ENCODE measurements around the gene TNFRSF25.
"Not testable (repeated sequence)": the region's sequence is repeated elsewhere in the genome, so short reads cannot be mapped to it uniquely, and the experiment has no call there.

TNFRSF25 gene

DNA sequence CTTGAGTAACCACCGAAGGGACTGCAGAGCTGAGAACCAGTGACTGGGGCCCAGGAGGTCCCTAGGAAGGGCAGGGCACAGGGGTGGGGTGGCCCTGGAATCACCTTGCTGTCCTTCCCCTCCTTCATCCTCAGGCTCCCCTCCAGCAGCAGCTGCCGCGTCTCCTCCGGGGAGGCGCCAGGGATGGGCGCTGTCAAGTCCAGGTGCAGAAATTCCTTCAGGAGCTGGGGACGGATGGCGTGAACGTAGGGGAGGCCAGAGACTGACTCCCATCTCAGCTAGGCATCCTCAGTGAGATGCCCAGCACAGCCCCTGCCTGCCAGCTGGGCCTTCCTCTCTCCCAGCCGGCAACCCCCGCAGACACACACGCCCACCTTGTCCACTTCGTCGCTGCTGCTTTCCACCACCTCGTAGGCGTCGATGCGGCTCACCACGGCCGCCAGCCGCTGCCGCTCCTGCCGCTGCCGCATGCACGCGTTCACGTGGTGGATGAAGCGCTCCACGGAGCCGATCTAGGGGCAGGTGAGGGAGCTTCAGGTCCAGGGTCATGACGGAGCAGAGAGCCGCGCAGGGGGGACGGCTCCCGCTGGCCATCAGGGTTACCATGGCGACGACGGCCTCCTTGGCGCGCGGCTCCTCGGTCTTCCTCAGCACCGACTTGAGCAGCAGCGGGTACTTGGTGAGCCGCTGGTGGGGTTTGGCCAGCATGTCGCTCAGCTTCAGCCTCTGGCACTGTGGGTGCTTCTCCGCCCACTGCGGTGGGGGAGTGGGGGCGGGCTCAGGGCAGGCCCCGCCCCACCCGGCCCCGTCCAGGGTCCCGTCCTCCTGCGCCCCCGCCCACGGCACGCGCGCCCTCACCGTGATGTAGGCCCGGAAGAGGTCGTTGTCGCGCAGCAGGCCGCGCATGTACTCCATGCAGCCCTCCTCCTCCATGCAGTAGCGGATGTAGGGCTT, 4.4 kb upstream of the TNFRSF25 start:
- in situ Hi-C loops (cut with HindIII; ENCODE audit: low sequenced_read_pairs): no loop called here

DNA sequence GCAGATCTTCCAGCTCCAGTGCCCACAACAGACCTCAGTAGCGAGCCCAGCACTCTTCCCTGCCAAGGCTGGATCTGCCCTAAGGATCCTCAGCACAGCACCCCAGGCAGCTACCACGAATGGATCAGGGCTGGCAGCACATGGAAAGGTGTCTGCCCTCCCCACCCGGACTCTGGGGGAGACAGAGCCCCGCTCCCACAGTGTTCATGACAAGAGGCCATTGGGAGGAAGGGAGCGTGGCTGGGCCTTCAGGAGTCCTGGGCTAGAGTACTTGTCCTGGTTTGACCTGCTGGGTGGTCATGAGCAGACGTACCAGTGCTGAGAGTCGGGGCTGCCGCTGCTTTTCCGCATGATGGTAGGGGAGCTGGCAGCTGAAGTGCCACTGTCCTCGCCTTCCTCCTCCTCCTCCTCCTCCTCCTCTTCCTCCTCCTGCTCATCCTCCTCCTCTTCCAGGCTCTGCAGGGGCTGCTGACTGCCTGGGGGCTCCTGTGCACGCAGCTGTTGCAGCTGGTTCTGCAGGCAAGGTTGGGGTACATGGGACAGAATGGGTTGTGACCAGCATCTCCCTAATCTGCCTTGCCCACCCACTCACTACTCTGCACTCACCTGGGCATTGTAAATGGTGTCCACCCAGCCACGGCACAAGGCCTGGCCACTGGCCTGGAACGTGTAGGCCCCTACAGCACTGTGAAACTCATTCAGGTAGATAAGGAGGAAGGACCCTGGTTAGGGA, 2.9 kb upstream of the TNFRSF25 start:
- in situ Hi-C loops (cut with HindIII; ENCODE audit: low sequenced_read_pairs): no loop called here

DNA sequence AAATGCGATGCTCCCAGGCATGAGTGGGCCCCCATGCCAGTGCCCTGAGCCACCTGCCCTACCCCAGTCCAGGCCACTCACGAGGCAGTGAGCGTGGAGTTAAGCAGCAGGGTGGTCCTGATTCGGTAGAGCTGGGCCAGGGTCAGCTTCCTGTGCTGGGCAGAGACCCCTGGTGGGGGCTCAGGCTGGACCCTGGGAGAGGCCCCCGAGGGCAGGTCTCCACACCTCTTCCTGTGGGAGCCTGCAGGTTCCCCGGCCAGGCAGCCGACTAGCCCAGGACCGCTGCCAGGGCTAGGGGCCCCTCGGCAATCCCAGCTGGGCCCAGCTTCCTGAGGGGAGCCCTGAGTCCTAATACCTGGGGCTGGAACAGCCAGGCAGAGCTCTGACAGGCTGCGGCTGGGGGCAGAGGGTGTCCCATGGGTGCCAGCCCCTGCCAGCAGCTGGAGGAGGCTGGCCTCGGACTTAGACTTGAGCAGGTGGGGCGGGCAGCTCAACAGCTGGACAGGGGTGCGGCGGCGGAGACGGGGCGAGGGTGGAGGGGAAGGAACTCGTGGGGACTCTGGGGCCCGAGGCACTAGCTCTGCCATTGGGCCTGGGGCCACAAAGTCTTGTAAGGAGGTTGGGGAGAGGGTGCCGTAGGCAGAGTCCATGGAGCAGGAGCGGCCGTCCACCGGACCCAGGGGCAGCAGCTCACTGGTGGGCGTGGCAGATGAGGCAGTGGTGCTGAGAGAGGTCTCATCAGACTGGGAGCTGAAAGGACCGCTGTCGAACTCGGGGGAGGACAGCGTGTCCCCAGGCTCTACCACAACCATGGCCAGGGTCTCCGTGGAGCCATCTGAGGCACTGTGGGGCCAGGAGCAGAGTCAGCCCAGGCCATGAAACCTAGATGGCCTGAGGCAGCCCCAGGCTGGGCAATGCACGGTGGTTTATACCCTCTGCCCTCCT, 2.0 kb upstream of the TNFRSF25 start:
- in situ Hi-C loops (cut with HindIII; ENCODE audit: low sequenced_read_pairs): no loop called here

DNA sequence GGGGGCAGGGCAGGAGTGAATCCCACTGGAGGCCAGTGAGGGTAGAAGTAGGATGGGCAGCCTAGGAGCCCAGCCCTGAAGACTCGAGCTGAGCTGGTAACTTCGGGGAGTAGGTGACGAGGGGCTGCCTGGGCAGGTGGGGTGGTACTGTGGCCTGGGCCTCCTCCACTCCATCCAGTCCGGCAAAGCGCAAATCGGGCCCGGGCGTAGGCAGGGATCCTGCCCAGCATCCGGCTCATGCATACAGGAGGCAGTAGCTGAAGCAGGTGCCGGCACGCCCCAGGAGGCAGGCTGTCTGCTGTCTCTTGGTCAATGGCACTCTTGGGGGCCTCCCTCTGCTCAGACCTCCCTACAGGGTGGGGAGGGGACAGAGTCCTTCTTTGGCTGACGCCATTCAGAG, 1.3 kb upstream of the TNFRSF25 start:
- in situ Hi-C loops (cut with HindIII; ENCODE audit: low sequenced_read_pairs): no loop called here

DNA sequence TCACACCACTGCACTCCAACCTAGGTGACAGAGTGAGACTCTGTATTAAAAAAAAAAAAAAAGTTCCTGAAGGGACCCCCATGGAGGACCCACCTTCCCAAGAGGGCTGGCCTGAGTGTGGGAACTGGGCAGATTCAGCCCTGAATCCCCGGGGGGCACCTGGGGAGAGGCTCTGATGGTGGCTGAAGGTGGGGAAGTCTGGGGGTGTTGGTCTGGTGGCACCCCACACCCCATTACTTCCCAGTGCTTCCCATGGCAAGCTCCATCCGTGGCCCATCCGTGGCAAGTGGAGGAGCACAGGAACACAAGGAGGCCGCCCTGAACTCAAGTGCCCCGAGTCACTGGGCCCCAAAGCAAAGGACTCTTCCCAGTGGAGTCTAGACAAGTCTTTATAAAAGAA, 778 bp upstream of the TNFRSF25 start:
- in situ Hi-C loops (cut with HindIII; ENCODE audit: low sequenced_read_pairs): no loop called here

DNA sequence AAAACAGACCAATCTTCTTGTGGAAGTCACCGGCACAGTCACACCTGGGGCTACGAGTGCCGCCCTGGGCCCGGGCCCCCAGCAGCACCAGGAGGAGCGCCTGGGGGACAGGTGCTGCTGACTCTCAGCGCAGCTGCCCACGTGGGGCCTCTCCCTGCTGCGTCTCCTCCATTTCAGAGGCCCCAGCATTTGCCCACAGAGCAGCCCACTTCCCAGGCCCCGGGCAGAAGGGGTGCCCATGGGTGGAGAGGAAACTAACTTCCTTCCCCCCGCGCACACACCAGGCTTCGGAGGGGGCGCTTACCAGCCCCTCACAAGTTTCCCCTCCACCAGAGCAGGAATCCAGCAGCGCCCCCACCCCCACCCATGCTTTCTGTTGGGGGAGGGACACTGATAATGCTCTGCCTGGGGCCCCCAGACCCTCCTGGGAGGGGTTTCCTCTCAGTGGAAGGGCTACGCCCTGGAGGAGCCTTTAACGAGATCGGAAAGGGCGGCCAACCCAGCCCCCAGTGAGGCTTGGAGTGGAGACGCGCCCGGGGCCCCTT, 440 bp downstream of the TNFRSF25 start:
- in situ Hi-C loops (cut with HindIII; ENCODE audit: low sequenced_read_pairs): no loop called here

DNA sequence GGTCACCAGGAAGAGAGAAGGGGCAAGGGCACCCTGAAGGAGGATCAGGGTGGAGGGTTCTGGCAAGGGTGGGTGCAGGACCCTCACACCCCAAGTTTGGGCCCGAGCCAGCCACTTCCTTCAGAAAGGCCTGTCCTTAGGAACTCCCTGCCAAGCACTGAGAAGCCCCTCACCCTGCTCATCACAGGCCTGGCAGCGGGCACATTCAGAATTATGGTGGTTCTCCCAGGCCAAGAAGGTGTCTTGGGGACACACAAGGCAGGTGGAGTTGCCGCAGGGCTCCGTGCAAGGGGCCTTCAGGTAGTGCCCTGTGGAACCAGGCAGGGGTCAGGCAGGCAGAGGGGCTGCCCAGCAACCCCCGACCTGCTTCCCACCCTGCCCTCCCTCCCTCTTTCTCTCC, 1.1 kb downstream of the TNFRSF25 start:
- in situ Hi-C loops (cut with HindIII; ENCODE audit: low sequenced_read_pairs): no loop called here

DNA sequence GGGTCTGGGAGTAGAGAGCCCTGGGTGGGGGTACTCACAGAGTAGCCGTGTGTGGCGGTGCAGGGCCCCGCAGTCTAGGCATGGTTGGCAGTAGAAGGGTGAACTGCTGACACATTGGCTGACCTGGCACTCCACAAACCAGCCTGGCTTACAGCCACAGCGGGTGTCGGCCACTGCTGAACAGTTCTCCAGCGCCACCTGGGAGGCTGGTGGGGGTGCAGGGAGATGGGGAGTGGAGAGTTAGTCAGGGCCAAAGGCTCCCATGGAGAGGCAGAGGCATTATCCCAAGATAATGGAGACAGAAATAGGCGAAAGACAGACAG, 1.5 kb downstream of the TNFRSF25 start:
- in situ Hi-C loops (cut with HindIII; ENCODE audit: low sequenced_read_pairs): no loop called here

DNA sequence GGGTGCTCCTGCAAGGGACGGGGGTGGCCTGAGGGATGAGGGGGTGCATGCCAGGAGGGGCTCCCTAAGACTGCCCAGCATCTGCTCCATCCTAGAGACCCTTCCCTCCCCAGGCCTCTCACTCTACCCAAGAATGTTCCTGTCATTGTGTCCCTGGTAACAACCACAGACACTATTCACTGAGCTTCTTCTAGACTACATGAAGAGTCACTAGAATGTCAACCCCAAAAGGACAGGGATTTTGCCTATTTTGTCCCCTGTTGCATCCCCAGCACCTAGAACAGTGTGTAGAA, 2.9 kb downstream of the TNFRSF25 start:
- in situ Hi-C loops (cut with HindIII; ENCODE audit: low sequenced_read_pairs): no loop called here

DNA sequence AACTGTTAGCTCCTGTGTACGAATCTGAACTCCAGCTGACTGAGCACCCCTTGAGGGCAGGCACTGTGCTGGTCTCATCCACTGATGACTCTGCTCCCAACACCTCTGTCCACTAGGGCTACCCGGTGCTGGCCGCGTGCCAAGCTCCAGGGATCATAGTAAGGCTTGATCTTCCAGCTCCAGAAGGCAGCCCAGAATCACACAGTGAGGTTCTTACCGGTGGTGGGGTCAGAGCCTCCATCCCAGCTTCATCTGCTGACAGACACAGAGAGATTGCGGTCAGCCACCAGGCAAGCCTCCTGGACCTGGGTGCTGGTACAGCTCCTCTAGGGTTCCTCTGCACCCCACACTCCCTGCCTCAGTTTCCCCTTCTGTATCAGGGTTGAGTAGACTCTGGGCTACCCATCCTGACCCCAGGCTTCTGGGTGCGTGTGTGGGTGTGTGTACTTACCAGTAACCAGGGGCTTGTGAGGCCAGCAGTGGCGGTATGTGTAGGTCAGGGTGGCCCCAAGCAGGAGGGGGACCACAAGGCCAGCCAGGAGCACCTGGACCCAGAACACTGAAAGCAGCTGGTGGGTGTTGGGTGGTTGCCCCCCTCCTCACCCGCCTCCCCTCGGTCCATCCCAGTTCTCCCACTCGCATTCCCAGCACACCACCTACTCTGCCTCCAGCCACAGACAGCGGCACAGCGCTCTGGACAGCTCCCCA, 3.4 kb downstream of the TNFRSF25 start:
- in situ Hi-C loops (cut with HindIII; ENCODE audit: low sequenced_read_pairs): no loop called here

DNA sequence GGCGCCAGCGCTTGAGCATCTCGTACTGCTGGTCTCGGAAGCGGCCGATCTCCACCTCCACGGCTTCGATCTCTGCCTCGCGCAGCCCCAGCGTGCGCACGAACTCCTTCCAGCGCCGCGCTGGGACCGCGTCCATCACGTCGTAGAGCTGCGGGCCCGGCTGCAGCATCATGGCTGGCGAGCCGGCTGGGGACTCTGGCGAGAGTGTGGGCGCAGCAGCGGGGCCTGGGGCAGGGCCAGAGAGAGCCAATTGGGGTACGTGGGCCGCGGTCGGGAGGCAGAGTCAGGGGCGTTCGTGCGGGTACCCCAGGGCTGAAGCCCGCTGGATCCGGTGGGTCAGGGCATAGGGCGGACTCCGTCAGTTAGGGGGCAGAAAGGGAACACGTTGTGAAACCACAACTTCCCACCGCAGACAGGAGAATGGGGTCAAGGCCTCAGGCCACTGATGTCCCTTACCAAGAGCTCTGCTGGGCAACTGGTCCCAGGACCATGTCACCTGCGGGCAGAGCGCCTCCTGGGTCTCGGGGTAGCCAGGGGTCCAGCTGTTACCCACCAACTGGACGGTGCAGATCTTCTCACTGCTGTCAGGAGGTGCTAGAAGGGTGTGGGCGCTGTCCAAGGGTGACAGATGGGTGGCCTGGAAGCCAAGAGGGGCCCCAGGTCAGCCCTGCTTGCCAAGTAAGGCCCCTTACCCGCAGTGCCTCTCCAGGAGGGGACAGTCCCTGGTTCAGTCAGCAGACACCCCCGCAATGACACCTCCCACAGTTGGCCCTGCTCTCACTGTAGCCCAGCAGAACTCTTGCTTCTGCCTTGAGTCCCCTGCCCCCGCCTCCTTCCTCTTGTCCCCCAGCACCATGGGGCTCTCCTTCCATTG, 4.2 kb downstream of the TNFRSF25 start:
- in situ Hi-C loops (cut with HindIII; ENCODE audit: low sequenced_read_pairs): no loop called here

DNA sequence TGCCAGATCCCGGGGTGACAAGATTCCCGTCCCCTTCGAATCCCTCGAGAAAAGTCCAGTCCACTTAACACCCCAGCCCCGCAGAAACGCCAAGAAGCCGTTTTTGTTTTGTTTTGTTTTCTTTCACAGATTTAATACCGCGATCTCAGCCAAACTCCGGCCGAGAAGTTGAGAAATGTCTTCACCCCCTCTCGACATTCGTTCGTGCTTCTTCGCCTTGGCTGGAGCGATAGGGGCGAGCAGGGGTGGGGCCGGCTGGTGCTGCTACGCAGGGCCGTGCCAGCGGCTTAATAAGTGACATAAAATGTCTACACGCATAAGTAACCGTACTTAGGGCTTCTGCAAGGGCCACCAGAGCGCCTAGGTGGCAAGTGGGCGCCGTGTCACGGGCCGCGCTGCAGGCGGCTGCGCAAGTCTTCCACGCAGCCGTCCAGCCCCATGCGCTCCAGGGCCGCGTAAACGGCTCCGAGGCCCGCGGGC, 4.9 kb downstream of the TNFRSF25 start:
- in situ Hi-C loops (cut with HindIII; ENCODE audit: low sequenced_read_pairs): no loop called here

DNA sequence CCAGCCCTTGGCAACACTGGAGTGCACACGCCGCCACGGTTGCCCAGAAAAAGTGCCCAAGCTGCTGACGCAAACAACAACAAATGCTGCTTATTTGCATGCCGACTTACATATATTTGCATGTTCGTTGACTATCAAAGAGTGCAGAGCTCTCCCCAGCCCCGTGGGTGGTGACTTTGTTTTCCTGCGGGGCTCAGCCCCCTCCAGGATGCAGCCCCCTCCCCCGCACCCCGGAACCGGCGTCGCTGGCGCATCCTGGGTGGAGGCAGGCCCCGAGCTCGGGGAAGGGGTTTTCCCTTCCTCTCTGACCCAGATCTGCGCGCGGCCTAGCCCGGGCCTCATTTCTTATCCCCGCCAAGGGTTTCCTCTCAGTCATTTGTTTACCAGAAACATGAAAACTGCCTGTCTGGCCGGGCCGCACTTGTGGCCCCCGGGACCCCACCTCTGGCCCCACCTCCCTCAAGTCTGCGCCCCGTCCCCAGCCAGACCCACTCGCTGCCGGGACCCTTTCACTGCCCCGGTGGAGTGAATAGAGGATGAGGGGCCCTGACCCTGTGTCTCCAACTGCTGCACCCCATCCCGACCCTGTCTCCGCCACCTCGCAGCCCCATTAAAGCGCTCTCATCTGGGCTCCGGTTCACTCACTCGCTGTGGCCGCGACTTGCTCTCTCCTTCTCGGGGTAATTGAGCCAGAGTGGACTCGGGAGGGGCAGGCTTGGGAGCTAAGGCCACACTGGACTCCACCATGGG, 5.5 kb downstream of the TNFRSF25 start:
- in situ Hi-C loops (cut with HindIII; ENCODE audit: low sequenced_read_pairs): no loop called here

DNA sequence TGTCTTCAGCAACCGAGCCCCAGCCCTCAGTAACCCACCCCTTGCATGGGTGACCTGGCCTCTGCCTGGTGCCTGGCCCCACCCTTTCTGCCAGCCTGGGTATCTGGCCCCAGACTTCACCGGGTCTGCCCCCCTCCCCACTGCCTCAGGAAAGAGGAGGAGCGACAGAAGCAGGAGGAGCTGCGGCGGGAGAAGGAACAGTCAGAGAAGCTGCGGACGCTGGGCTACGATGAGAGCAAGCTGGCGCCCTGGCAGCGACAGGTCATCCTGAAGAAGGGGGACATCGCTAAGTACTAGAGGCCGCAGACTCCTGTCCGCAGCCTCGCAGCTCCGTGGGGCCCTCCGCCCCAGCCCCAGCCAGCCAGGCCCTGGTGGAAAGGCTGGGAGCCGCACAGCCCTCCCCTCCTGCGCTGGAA, 6.1 kb downstream of the TNFRSF25 start:
- in situ Hi-C loops (cut with HindIII; ENCODE audit: low sequenced_read_pairs): no loop called here

DNA sequence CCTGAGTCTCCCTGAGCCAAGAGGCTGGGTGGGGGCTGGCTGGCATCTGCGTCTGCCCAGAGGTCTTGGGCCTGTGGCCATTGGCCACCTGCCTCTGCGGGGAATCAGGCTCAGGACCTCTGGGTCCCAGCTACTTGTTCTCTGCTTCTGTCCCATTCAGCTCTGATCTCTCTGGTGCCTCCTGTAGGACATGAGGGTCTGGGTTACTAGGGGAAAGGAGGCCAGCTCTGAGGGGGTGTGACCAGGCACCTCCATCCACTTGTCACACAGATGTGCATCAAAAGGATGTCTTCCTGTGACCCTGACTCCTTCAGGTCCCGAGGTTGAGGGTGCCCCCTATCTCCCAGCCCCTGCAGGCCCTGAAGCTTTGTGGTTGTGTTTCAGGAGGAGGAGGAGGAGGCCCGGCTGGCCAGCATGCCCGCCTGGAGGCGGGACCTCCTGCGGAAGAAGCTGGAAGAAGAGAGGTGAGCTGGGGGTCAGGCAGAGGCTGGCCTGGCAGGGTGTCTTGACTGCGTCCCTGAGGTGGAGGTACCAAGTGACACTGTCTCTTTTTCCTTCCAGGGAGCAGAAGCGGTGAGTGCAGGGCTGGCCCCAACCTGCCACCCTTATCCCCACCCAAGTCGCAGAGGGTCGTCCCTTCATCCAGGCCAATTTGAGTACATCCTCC, 9.0 kb downstream of the TNFRSF25 start:
- in situ Hi-C loops (cut with HindIII; ENCODE audit: low sequenced_read_pairs): no loop called here

DNA sequence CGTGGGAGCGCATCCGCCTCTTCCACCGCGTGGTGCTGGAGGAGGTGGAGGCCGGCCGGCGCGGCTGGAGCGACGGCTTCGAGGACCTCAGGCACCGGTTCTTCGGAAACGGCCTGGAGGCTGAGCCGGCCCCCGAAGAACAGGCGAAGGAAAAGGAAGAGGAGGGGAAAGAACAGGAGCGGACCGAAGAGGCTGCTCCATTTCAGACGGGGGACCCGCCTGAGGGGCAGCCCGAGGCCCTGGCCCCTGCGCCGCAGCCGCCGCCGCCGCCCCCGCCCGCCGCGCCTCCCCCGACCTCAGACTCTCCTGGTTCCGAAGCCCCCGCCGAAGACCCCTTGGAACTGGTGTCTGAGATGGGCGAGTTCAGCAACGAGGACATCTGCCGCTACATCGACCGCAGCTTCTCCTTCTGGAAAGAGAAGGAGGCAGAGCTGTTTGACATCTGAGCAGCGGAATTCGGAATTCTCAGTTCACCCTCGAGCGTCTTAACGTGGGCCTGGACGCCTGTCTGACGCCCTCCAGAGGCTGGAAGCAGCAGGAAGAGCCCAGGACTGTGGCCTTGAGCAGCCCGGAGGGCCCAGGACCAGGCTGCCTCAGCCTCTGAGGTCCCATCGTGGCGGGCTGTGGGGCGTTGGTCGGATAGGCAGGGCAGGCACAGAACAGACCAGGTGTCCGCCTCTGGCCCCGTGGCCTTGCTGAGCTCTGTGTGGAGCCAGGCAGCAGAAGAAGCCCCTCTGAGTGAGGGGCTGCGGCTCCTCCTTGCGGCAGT, 10.0 kb downstream of the TNFRSF25 start:
- in situ Hi-C loops (cut with HindIII; ENCODE audit: low sequenced_read_pairs): not testable (repeated sequence)
